Activated CD4-positive, alpha-beta T cell treated with anti-CD3 and anti-CD28 coated beads for 1 hour (primary cell): ENCODE data around the gene RNASE4.
"Not testable (repeated sequence)": the region's sequence is repeated elsewhere in the genome, so short reads cannot be mapped to it uniquely, and the experiment has no call there.

ENCODE experiments used
- DNase-seq: peaks from one replicate; pipeline ENCODE4 v3.0.0-alpha.2; 2020

The RNASE4 gene, protein sequence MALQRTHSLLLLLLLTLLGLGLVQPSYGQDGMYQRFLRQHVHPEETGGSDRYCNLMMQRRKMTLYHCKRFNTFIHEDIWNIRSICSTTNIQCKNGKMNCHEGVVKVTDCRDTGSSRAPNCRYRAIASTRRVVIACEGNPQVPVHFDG

DNA sequence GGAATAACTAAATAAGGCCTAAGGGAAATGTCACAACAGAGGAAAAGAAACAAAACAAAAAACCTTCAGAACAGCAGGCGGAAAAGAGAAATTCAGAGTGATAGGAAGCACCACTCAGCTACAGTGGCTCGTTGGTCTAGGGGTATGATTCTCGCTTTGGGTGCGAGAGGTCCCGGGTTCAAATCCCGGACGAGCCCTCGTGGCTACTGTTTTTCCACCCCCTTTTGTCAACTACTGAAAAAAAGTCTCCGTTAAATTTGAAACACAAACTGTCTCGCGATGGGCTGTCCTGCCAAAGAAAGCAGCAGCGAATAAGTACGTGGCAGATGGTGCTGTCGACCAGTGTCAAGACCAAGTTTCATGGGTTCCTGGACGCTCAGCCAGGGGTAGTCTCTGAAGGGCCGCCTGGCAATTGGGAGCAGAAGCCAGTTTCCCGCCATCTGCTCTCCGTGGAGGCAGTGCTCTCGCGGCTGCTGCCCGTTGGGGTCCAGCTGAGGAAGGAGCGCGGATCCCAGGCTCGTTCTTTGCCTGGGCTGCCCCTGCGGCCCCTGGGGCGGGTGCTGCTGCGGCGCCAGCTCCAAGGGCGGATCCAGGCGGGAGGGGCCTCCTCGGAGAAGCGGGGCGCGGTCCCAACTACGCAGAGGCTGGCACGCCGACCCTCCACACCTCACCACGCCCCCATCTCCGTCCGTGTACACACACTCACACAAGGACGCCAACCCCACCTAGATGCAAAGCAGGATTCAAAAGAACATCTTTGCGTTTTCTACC lies at the start of gene RNASE4:
TSS of gene RNASE4 (plus strand) at position 670 of the 771 bp plus-strand sequence. CDS start 14,812 bp downstream, outside the sequence.
- DNase-seq = peak; percentile 73

DNA sequence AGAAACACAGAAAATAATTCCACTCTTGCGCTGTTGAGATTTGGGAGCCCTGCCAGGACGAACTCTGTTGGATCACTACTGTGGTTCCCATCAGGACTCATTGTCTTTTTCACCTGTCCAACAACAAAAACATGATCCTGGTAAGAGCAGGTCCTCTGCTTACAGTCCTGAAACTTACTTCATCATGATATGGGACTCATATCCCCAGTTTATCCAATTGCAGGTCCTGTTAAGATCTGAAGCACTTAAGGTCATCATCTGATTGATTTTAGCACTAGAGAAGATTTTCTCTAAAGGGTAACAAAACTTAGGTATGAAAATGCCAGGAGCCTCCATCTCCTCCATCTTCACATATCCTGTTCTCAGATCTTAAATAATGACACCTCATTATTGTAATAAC lies 42.8 kb upstream of the RNASE4 start, which contains the start of gene OR6S1:
TSS of gene OR6S1 (minus strand) at position 101 of the 400 bp plus-strand sequence. CDS start at position 101, 0 bp downstream.
- no peak for DNase-seq

DNA sequence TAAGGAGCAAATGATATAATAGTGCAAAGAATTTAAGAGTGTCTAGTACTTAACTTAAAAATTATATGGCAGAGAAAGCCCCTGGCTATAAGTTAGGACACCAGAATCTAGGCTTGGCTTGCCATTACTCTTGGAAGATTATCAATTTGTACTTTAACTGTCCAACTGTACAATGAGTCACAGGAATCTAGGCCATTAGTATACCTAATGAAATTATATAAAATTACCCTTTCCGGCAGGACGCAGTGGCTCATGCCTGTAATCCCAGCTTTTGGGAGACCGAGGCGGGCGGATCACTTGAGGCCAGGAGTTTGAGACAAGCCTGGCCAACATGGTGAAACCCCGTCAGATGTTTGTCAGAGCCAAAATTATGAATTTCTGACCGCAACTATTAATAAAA lies 42.2 kb upstream of the RNASE4 start:
- no peak for DNase-seq

DNA sequence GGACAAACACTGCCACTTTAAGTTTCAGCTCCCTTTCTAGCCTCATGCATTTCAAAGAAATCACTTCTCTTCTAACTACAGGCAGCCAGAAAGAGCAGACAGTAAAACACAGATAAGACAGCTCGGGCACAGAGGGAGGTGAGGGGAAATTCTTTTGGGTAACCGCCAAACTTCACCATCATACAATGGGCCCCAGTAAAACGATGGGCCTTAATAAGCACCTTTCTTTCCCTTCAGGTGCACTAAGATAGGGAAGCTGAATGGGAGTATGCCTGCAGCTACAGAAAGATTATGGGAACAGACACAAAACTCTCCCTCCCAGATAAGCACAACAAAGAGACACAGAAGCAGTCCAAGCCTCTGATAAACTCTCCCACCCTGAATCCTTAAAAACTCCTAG lies 41.6 kb upstream of the RNASE4 start:
- DNase-seq = not testable (repeated sequence)

DNA sequence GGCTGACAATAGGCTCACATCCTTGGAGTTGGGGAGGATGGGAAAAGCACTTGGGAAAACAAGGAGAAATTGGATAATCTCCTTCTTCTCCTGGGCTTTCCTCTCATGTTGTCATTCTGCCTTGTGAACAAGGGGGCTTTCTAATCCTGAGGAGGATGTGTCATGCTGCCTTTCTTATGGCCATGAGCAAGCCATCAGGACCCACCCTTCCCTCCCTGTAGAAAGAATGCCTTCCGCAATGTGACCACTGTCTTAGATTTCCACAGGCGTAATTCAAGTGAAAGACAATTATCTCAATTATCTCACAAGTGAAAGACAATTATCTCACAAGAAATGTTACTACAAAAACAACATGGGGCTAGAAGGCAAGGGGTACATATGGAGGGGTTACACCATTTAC lies 39.8 kb upstream of the RNASE4 start:
- DNase-seq = no peak

DNA sequence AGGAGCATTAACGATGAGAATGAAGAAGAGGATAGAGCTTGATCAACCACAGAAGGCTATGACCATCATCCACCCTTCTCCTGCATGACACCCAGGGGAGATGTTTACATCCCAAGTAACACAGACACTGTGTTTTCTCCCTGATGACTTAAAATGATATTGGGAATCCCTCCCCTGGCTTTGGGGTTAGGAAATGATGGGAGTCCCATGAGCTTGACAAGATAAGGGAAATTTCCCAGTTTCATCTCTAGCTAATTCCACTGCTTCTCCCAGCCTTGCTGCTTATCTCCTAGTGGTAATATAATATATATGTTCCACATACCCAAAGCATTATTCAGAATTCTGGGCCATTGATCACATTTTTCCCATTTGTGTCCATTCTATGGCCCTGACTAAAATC lies 38.9 kb upstream of the RNASE4 start:
- no peak for DNase-seq

DNA sequence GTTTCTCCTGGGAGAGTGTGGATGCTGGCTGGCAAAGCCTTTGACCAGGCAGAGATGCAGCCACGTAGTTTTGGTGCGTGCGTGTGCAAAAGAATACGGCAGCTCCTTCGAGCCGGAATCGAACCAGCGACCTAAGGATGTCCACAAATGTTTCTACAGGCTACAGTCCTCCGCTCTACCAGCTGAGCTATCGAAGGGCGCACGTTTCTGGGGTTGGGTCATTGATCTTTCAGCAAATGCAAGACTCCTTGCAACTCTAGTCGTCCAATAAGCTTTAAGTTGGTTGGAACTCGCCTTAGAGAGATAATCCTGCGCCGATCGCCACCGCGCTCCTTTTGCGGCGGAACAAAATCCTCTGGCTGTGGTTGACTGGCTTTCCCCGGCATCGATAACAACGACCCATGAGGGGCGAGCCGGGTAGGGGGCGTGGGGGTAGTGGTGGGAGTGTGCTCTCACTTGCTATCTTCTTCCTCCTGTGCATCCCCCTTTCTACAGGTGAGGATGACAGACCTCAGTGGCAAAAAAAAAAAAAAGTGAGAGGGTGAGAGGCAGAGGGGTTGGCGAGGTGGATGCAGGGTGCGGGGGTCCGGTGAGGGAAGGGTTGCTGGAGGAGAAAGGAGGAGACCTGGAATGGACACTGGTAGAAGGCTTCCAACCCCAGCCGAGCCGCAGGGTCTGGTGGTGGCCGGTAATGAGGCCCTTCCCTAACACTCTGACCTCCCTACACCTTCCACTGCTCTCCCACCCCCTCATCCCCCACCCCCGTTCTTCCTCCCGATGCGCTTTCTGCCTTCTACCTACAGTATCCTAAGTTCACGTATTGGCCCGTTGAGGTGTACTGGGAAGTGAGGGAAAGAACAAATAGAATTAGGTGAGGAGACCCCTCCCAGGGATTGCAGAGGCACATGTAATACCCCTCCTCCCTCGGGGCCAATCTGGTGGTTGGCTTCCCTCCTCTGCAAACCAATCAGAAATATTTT lies 31.1 kb upstream of the RNASE4 start:
- no peak for DNase-seq

DNA sequence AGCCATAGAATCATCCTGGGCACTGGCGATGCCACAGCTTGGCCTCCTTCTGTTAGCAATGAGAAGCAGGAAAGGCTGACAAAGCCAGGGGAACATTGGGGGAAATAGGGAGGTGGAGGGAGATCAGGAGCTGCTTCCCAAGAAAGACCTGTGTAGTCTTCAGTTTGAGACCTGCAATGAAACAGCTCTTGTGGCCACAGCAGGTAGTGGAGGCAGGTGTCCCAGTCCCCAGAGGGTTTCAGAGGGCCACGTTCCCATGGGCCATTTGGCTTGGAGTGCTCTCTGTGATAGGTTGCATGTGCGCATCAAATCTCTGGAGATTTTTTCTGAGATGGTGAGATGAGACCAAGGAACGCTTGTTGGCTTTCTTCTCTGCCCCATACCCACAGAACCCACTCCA lies 28.5 kb upstream of the RNASE4 start:
- DNase-seq = no peak

DNA sequence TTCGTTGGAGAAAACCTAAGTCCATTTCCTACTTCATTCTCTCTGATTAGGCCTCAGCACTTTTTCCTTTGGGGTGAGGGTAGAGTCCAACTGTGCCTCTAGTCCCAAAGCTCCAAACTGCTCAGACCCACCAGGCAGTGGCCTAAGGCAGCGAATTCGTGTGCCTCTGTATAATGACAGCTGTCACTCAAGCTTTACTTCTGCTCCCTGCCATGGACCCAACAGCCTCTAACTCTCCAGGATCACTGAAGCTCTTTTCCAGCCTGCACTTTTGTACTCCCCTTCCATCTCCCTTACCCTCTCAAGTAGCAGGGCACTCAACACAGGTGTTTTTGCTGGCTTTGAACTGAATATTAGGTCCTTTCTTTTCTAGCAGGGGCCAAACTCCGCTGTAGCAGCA lies 28.1 kb upstream of the RNASE4 start:
- DNase-seq = no peak

DNA sequence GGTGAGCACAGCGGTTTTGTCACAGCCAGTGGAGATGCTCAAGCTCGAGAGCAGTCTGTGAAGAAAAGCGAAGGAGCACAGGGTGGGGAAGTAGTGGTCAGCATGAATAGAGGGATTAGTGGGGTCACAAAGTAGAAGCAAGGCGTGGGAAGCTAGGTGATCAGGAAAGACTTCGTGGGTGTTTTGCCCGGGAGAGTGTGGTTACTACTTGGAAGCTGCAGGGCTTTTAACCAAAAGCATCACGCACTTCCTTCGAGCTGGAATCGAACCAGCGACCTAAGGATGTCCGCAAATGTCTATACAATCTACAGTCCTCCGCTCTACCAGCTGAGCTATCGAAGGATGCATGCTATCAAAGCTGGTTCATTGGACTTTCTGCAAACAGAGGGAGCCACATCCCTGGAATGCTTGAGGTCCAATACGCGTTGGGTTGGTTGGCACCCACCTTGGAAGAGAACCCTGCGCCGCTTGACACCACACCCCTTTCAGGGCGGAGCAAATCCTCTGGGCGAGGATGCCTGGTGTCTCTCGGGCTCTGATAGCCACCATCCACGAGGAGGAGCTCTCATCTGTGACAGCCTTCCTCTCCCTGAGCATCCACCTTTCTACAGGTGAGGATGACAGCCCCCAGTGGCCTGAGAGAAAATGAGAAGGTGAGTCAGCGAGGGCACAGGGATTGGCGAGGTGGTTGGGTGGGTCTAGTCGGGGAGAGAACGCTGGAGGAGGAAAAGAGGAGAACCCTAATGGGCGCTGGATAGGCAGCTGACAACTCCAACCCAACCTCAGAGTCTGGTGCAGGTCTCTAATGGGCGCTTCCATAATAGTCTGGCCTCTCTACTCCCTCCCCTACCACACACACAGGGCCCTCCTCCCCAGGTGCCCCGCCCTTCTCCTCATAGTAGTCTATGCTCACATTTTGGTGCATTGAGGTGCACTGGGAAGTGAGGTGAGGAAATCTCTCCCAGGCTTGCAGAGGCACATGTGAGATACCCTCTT lies 26.8 kb upstream of the RNASE4 start:
- DNase-seq = no peak

DNA sequence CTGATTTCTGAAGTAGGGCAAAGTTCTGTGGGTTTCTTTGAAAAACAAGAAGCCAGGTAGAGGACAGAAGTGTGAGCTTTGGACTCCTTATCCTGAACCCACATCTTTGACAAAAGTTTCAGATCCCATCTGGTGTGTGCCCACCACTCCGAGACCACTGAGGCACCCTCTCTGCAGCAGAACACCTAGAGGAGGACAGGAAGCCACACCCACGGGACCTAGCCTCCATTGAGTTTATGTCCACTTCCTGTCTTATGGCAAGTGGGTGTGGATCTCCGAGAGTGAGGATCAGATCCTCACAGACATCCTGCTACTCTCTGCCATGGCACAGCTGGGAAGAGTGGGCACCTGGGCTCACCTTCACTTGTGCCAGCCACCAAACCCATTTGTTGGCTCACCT lies 26.1 kb upstream of the RNASE4 start:
- no peak for DNase-seq

DNA sequence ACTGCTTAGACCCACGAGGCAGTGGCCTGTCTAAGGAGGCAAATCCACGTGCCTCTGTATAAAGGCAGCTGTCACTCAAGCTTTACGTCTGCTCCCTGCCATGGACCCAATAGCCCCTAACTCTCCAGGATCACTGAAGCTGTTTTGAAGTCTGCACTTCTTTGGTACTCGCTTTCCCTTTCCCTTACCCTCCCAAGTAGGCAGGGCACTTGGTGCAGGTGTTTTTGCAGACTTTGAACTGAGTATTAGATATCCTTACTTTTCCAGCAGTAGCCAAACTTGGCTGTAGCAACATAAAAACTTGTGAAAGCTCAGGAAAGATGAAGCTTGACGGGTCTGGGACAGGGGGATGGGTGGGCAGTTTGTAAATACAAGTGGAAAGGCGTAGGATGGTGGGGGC lies 25.0 kb upstream of the RNASE4 start:
- DNase-seq = no peak

DNA sequence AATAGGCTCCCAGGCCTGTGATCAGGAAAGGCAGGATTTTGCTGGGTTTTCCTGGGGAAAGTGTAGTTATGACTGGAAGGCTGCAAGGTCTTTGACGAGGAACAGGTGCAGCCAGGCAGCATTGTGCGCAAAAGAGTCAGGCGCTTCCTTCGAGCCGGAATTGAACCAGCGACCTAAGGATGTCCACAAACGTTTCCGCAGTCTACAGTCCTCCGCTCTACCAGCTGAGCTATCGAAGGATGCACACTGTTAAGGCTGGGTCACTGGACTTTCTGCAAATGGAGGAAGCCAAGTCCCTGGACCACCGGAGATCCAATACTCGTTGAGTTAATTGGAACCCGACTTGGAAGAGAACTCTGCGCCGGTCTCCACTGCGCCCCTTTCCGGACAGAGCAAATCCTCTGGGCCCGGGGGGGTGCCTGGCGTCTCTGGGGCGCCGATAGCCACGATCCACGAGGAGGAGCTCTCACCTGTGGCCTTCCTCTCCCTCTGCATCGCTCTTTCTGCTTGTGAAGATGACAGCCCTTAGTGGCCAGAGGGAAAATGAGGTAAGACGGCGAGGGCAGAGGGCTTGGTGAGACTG lies 24.5 kb upstream of the RNASE4 start:
- DNase-seq = no peak

DNA sequence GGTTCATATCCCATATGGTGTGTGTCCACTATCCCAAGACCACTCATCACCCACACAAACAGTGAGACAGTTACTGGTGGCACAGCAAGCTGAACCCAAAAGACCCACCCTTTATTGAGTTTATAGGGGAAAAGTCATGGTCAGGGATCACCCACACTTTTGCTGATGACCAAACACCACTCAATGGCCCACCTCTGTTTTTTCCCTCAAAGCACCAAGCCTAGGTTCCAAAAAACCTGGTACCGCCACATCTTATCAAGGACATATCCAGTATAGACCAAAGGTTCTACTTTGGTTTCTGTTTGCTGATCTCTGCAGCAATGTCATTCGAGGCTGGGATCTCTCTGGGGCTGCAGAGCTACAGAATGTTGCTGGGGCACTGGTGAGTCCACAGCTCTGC lies 23.2 kb upstream of the RNASE4 start:
- no peak for DNase-seq

DNA sequence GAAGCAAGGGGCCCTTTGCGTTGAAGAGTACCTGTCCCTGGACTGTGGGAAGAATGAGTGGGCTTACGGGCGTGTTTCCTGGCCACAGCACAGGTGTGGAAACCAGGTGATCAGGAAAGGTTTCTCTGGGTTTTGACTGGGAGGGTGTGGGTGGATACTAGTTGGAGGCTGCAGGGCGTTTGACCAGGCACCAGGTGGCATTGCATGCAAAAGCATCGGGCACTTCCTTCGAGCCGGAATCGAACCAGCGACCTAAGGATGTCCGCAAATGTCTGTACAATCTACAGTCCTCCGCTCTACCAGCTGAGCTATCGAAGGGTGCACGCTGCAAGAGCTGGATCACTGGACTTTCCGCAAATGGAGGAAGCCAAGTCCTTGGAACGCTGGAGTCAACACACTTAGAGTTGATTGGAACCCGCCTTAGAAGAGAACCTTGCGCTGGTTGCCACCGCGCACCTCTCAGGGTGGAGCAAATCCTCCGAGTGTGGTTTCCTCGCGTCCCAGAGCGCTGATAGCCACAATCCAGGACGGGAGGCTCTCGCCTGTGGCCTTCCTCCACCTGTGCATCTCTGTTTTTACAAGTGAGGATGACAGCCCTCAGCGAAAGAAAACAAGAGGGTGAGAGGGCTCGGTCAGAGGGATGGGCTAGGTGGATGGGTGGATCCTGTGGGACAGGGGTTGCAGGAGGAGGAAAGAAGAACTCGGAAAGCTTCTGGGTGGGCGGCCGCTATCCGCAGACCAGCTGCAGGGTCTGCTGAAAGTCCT lies 21.2 kb upstream of the RNASE4 start:
- DNase-seq = peak; percentile 65

DNA sequence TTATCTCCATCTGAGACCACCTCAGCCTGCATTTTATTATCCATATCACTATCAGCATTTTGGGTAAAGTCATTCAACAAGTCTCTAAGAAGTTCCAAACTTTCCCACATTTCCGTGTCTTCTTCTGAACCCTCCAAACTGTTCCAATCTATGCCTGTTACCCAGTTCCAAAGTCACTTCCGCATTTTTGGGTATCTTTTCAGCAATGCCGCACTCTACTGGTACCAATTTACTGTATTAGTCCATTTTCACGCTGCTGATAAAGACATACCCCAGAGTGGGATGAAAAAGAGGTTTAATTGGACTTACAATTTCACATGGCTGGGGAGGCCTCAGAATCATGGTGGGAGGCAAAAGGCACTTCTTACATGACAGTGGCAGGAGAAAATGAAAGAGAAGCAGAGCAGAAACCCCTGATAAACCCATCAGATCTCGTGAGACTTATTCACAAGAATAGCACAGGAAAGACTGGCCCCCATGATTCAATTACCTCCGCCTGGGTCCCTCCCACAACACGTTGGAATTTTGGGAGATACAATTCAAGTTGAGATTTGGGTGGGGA lies 17.9 kb upstream of the RNASE4 start:
- DNase-seq = not testable (repeated sequence)

DNA sequence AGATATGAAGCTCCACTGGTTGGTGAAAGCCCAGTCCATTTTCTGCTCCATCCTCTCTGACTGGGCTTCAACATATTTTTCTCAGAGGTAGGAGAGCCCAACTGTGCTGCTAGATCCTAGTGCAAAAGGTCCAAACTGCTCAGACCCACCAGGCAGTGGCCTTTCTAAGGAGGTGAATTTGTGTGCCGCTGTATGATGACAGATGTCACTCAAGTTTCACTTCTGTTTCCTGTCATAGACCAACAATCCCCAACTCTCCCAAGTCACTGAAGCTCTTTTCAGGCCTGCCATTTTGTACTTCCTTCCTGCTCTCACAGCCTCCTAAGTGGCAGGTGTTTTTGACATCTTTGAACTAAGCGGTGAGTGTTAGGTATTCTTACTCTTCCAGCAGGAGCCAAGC lies 16.4 kb upstream of the RNASE4 start:
- no peak for DNase-seq

DNA sequence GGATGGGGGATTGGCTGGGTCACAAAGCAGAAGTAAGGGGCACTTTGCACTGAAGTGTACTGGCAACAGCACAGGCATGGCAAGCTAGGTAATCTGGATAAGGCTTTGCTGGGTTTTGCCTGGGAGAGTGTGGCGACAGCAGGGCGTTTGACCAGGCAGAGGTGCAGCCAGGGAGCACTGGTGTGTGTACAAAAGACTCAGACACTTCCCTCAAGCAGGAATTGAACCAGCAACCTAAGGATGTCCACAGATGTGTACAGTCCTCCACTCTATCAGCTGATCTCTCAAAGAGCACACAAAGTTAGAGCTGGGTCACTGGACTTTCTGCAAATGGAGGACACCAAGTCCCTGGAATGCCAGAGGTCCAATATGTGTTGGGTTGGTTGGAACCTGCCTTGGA lies 15.4 kb upstream of the RNASE4 start:
- no peak for DNase-seq

DNA sequence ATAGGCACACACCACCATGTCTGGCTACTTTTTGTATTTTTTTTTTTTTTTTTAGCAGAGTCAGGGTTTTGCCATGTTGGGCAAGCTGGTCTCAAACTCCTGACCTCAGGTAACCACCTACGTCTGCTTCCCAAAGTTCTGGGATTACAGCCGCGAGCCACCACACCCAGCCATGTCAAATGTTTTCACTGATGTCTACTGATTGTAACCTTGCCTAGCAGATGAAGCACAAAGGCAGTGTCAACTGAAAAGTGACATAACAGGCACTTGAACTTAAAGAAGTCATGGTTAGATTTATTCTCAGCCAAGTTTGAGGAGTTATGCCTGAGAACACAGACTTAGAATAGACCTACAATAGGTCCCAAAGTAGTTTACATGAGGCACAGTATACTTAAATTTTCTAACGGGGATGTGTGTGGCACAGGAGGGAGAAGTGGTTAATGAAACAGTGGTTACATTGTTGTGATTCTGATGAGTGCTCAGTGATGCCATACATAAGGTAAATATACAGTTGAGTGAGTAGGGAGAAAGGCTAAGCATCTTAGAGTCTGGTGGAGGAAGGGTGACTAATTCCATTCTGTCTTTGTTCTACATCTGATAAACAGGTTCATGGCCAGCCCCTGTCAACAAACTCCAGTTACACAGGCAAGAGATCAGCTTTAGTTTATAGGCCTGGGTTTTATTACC lies 12.6 kb upstream of the RNASE4 start:
- no peak for DNase-seq

DNA sequence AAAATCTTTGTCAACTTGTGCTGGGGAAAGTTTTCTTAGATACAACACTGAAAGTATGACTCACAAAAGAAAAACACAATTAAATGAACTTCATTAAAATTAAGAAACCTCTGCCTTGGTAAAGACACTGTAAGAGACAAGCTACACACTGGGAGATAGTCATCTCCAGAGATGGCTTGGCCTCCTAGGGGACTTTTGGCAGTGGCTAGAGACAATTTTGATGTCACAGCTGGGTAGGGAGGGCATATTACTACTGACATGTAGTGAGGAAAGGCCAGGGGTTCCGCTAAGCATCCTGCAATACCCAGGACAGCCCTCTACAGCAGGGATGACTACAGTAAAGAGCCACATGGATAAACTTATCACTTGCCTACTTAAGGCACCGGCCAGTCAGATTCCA lies 8.7 kb upstream of the RNASE4 start:
- no peak for DNase-seq
